GM12873 (cell line): ENCODE results near the gene PANX1.

Experiments used
- CTCF ChIP-seq: IDR thresholded peaks from 2 replicates; pipeline ENCODE4 v1.5.1; 2012; ENCODE audit warnings: low read depth, mild to moderate bottlenecking, moderate library complexity, low read length, control low read depth; ENCODE audit not compliant: insufficient read depth; ENCODE audit errors: missing control alignments

Gene PANX1

GRCh38 chr11:94193288-94193687, 64.6 kb downstream of the PANX1 start:
- no peak for TF ChIP-seq CTCF

GRCh38 chr11:94194712-94195111, 66.1 kb downstream of the PANX1 start:
- TF ChIP-seq CTCF = no peak

- no peak for TF ChIP-seq CTCF
Observed at GRCh38 chr11:94196363-94196762, 67.7 kb downstream of the PANX1 start.

GRCh38 chr11:94198718-94199117, 70.1 kb downstream of the PANX1 start:
- TF ChIP-seq CTCF = no peak

GRCh38 chr11:94199136-94200130, 70.8 kb downstream of the PANX1 start:
- TF ChIP-seq CTCF = no peak

GRCh38 chr11:94201004-94201465, 72.4 kb downstream of the PANX1 start:
- no peak for TF ChIP-seq CTCF

GRCh38 chr11:94203070-94203469, 74.4 kb downstream of the PANX1 start:
- no peak for TF ChIP-seq CTCF
